IMR-90 (cell line): ENCODE data around the gene PLA2G4D. TPM values are rescaled to one million over a fixed set of nuclear protein-coding genes. Genes with fewer than 3 reads are reported as not detected.

Experiments
- ELK1 ChIP-seq: fragments of 150-350 bp; IDR thresholded peaks from 2 replicates; pipeline ENCODE4 v1.6.1; 2016; ENCODE audit warnings: low read depth, mild to moderate bottlenecking, low read length, moderate library complexity, borderline replicate concordance
- polyA plus RNA-seq, 3 experiments: library from polyadenylated mRNA; depleted of rRNA; stranded (reverse); fragments of >200 nt; gene quantifications; 2 replicates each; pipeline ENCODE4 v1.2.3, GENCODE V29; 2012; ENCODE audit warnings: low replicate concordance in 1 of 3
- total RNA-seq: library from RNA; depleted of rRNA; stranded (reverse); fragments of >200 nt; gene quantifications from 2 replicates; pipeline ENCODE4 v1.2.3, GENCODE V29; 2012

Gene PLA2G4D
- total and polyA plus RNA-seq, 2 of the 4 experiments (the other 2 are of a cell fraction), result not detected

GRCh38 chr15:42057799-42058646, 36.3 kb downstream of the PLA2G4D start (continued):
- no peak for TF ChIP-seq ELK1
